Keratinocyte (primary cell): ENCODE data around the gene FHOD3.

Experiments used
- CTCF ChIP-seq, 3 experiments: IDR thresholded peaks in 1 of 3; conservative IDR thresholded peaks in 1 of 3; optimal IDR thresholded peaks in 1 of 3; 2 replicates in 2 of 3; 3 replicates in 1 of 3; pipeline versions ENCODE3 to v1.5.1; 2011; ENCODE audit warnings: low read length in 3 of 3, mild to moderate bottlenecking in 3 of 3, moderate library complexity in 2 of 3, control low read depth in 1 of 3, inconsistent platforms in 1 of 3; ENCODE audit not compliant: insufficient read depth in 2 of 3; ENCODE audit errors: extremely low read depth in 1 of 3
- EZH2 ChIP-seq: IDR thresholded peaks from one replicate; pipeline ENCODE4 v1.6.1; 2012; ENCODE audit warnings: inconsistent platforms, mild to moderate bottlenecking, low read length, moderate library complexity

- TF ChIP-seq EZH2, result no peak
- no peak for TF ChIP-seq CTCF (optimal IDR thresholded peaks at IDR 0.05 in 1 of 3, IDR thresholded peaks at IDR 0.05 in 1 of 3, conservative IDR thresholded peaks at IDR 0.05 in 1 of 3; ENCODE audit: extremely low read depth in 1 of 3, insufficient read depth in 2 of 3, low read length in 3 of 3)
Measured at GRCh38 chr18:36396190-36396589, 98.7 kb downstream of the FHOD3 start.
